HG02852 (cell line): Measurements from ENCODE around the gene TAOK2.

Experiments
- ATAC-seq: cut with Tn5 transposase; IDR thresholded peaks from one replicate; pipeline ENCODE4 v1.9.1; 2021; ENCODE audit warnings: mild to moderate bottlenecking, moderate library complexity; ENCODE audit not compliant: unreplicated experiment

Gene TAOK2

GRCh38 chr16:29962344-29962994 is 11.2 kb upstream of the TAOK2 start:
- no peak for ATAC-seq

GRCh38 chr16:29963021-29963743 is 10.5 kb upstream of the TAOK2 start:
- no peak for ATAC-seq

- no peak for ATAC-seq
These were observed 5.5 kb upstream of the TAOK2 start for GRCh38 chr16:29968205-29968604.

GRCh38 chr16:29971304-29971703 is 2.4 kb upstream of the TAOK2 start:
- ATAC-seq, result no peak

- no peak for ATAC-seq
These were observed 1.2 kb upstream of the TAOK2 start for GRCh38 chr16:29972500-29972899.

GRCh38 chr16:29972992-29973383 is 680 bp upstream of the TAOK2 start:
- ATAC-seq, result no peak

GRCh38 chr16:29974291-29975133 is 844 bp downstream of the TAOK2 start:
- no peak for ATAC-seq

DNA sequence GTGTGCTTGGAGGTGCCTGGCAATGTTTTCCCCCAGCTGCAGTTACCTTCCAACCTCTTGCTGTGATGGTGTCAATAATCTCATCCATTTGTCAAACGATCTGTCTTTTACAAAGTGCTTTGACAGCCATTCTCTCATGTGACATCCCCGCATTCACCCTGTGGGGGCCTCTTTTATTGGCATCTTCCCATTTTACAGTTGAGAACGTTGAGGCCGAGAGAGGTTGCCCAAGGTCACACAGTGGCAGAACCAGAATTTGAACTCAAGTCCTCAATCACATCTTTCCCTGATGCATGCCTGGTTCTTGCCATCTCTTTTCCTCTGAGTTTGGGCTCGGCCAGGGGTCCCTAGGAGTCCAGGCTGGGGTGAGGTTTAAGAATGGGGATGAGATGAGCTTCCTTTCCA is 1.5 kb downstream of the TAOK2 start:
- no peak for ATAC-seq

DNA sequence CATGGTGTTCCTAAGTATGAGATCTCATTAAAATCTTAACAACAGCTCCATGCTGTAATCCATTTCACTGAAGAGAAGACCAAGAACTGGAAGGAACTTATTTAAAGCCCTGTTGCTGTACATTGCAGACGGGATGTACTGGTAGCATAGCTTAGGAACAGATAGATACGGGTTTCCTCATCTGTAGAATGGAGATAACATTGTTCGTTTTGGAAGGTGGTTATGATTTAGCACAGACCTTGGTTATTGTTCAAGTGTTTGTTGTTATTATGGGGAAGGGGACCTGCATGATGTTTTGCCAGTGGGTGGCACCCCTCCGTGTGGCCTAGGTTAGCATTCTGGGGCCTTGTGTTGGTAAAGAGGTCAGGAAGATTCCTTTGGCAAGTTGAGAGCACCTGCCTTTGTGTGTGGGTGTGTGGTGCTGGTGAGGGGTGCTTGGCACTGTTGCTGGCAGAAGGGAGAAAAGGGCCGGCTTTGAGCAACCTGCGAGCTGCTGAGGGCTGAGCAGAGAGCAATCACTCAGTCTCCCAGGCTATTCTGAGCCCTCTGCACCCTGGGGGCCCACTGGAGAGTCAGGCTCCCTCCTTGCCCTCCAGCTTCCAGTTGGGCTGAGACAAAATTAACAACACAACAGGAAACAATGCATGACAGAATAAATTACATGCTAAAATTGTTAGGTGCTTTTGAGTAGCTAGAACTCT is 2.3 kb downstream of the TAOK2 start:
- no peak for ATAC-seq

- ATAC-seq, result no peak
These were observed 3.6 kb downstream of the TAOK2 start for GRCh38 chr16:29977063-29977825.

- no peak for ATAC-seq
These were observed 4.4 kb downstream of the TAOK2 start for GRCh38 chr16:29978081-29978480.

DNA sequence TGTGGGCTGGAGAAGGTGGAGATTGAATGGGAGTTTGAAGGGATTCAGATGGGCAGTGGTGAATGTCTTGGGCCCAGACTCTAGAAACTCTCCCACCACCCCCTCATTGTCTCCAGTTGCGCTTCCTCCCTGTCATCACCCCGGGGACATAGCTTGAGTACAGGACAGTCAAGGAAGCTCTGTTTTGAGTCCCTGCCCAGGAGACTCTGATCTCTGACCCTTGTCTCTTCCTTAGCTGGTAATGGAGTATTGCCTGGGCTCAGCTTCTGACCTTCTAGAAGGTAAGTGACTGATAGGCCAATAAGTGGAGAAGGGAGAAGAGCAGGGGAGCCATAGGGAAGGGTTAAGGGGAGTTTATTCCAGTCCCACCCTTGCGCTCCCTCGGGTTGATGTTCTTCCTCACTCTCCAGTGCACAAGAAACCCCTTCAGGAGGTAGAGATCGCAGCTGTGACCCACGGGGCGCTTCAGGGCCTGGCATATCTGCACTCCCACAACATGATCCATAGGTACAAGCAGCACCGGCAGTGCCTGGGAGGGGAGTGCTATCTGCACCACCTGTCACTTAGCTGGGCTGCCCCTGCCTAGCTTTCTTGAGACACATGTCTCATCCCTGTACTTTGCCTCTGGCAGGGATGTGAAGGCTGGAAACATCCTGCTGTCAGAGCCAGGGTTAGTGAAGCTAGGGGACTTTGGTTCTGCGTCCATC is 5.0 kb downstream of the TAOK2 start:
- no peak for ATAC-seq

DNA sequence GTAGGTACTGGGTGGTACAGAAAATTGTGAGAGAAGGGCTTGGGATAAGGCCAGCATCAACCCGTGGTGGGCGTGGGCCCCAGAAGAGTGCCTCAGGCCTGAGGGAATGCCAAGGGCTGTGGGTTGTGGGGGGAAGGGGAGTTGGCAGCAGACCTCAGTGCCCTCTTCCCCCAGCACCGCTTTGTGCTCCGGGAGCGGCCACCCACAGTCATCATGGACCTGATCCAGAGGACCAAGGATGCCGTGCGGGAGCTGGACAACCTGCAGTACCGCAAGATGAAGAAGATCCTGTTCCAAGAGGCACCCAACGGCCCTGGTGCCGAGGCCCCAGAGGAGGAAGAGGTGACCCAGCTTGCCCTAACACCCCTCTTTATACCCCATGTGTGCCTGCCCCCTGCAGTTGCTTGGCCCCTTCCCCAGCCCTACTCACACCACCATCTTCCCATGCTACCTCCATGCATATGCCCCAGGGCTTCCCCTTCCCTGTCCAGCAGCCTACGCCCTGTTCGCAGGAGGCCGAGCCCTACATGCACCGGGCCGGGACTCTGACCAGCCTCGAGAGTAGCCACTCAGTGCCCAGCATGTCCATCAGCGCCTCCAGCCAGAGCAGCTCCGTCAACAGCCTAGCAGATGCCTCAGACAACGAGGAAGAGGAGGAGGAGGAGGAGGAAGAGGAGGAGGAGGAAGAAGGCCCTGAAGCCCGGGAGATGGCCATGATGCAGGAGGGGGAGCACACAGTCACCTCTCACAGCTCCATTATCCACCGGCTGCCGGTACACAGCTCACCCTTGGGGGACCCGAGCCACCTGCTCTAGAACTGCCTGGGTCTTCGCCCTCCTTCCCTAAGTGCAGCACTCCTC is 9.1 kb downstream of the TAOK2 start:
- no peak for ATAC-seq

- no peak for ATAC-seq
These were observed 9.9 kb downstream of the TAOK2 start for GRCh38 chr16:29983420-29984136.

DNA sequence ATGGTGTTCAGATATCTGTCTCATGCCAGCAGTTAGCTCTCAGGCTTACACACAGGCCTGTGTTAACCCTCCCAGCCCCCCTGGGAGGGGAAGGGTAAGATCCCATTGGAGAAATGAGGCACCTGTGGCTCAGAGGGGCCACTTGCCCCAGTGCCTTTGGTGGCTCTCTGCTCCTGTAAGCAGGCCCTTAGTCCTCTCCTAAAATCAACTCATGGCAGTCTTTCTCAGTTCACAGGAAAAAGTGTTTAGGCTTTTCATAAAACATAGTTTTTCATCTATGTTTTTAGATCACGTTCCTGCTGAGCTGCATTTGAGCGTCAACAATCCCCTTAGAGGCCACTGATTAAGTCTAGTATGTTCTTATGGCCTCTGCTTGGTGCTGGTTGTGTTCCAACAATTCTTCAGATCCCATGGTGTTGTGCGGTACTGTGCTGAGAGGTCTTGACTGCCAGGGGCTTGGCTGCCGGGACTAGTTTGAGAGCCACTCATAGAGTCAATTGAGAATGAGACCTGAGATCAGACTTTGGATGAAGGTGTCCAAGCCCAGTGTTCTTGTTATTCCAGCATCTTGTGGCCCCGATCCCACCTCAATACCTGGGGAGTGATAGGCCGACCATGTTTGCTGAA is 10.6 kb downstream of the TAOK2 start:
- no peak for ATAC-seq

GRCh38 chr16:29984764-29985147 is 11.1 kb downstream of the TAOK2 start:
- no peak for ATAC-seq

DNA sequence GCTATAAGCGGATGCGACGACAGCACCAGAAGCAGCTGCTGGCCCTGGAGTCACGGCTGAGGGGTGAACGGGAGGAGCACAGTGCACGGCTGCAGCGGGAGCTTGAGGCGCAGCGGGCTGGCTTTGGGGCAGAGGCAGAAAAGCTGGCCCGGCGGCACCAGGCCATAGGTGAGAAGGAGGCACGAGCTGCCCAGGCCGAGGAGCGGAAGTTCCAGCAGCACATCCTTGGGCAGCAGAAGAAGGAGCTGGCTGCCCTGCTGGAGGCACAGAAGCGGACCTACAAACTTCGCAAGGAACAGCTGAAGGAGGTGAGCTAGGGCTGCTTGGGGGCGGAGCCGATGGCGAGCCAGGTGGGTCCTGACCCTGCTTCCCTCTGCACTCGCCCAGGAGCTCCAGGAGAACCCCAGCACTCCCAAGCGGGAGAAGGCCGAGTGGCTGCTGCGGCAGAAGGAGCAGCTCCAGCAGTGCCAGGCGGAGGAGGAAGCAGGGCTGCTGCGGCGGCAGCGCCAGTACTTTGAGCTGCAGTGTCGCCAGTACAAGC is 11.7 kb downstream of the TAOK2 start:
- ATAC-seq, result no peak

GRCh38 chr16:29986231-29986630 is 12.6 kb downstream of the TAOK2 start:
- ATAC-seq, result no peak
